Activated CD4-positive, alpha-beta T cell treated with anti-CD3 and anti-CD28 coated beads, Interleukin-2, amount 10 ng/mL, durations not matched to agents 7 days and 5 days (primary cell): ENCODE measurements around the gene CHST13. TPM values are rescaled to one million over a fixed set of nuclear protein-coding genes. Genes with fewer than 3 reads are reported as not detected.
A peak's percentile ranks its signal among the peaks of the same experiment; 100 is the strongest.

Experiments used
- CTCF ChIA-PET: fragments of 350-600 bp; sonication (Branson Sonifier 250); formaldehyde crosslinking; loops from one replicate; lab custom pipeline; 2021; ENCODE audit warnings: antibody characterized with exemption; lab: Charles Lee
- POLR2A ChIA-PET: fragments of 350-600 bp; sonication (Branson Sonifier 250); formaldehyde crosslinking; loops from one replicate; lab custom pipeline; 2021; ENCODE audit warnings: antibody characterized with exemption; lab: Charles Lee
- DNase-seq: peaks from one replicate; pipeline ENCODE4 v3.0.0-alpha.2; 2020
- H3K27ac Mint-ChIP-seq: one replicate; pipeline ENCODE4 v1.8.0; 2021; ENCODE audit warnings: mild to moderate bottlenecking, moderate library complexity, mixed read lengths
- H3K27me3 Mint-ChIP-seq: one replicate; pipeline ENCODE4 v1.8.0; 2021; ENCODE audit warnings: mixed read lengths
- H3K36me3 Mint-ChIP-seq: one replicate; pipeline ENCODE4 v1.8.0; 2021; ENCODE audit warnings: low read depth, mixed read lengths
- H3K4me1 Mint-ChIP-seq: one replicate; pipeline ENCODE4 v1.8.0; 2021; ENCODE audit warnings: mixed read lengths
- H3K4me3 Mint-ChIP-seq: one replicate; pipeline ENCODE4 v1.8.0; 2021; ENCODE audit warnings: mild to moderate bottlenecking, moderate library complexity, mixed read lengths
- H3K9me3 Mint-ChIP-seq: one replicate; pipeline ENCODE4 v1.8.0; 2021; ENCODE audit warnings: mixed read lengths
- total RNA-seq, 2 experiments: library from RNA; stranded (reverse); gene quantifications; one replicate each; pipeline ENCODE4 v1.2.3, GENCODE V29; 2021

The CHST13 gene
- total RNA-seq, 2 experiments from 2014 or later: not detected

GRCh38 chr3:126493051-126493450 is 30.9 kb upstream of the CHST13 start:
- no peaks in the 10 kb centered on the region for H3K36me3 Mint-ChIP-seq
- H3K4me3 Mint-ChIP-seq: no peak overlapping the region
- no peaks in the 10 kb centered on the region for H3K9me3 Mint-ChIP-seq
- H3K27ac Mint-ChIP-seq: no peak overlapping the region
- DNase-seq: no peak
- H3K4me1 Mint-ChIP-seq: peaks cover 12% of the 10 kb centered on the region
- H3K27me3 Mint-ChIP-seq: no peaks in the 10 kb centered on the region
- ChIA-PET POLR2A (no interaction called here), CTCF (interaction anchor here (0.5 to 1.2 kb wide), 2 partner anchors 17 to 360 kb away, joined by 3 to 5 read pairs; no protein-coding TSS in a partner anchor)

- POLR2A ChIA-PET: no interaction called here
- Mint-ChIP-seq H3K27ac (no peak overlapping the region), H3K9me3 (no peaks in the 10 kb centered on the region), H3K4me3 (no peak overlapping the region), H3K4me1 (peaks cover 13% of the 10 kb centered on the region), H3K36me3 (no peaks in the 10 kb centered on the region), H3K27me3 (no peaks in the 10 kb centered on the region)
- CTCF ChIA-PET: interaction anchor here (0.8 to 1.2 kb wide), 2 partner anchors 9 to 17 kb away, joined by 3 read pairs; no protein-coding TSS in a partner anchor
- DNase-seq: no peak
Observed at GRCh38 chr3:126493739-126494138, 30.2 kb upstream of the CHST13 start.

GRCh38 chr3:126494204-126494969 is 29.6 kb upstream of the CHST13 start:
- peaks cover 17% of the 10 kb centered on the region for H3K4me1 Mint-ChIP-seq
- no peaks in the 10 kb centered on the region for H3K36me3 Mint-ChIP-seq
- CTCF ChIA-PET: interaction anchor here (0.8 kb wide), 1 partner anchor 10 kb away, joined by 3 read pairs; no protein-coding TSS in a partner anchor
- no peak for DNase-seq
- no peak overlapping the region for H3K4me3 Mint-ChIP-seq
- H3K9me3 Mint-ChIP-seq: no peaks in the 10 kb centered on the region
- no peak overlapping the region for H3K27ac Mint-ChIP-seq
- H3K27me3 Mint-ChIP-seq: no peaks in the 10 kb centered on the region
- POLR2A ChIA-PET: no interaction called here

- Mint-ChIP-seq H3K4me3 (no peak overlapping the region), H3K27ac (no peak overlapping the region), H3K36me3 (no peaks in the 10 kb centered on the region), H3K27me3 (no peaks in the 10 kb centered on the region), H3K4me1 (peaks cover 17% of the 10 kb centered on the region), H3K9me3 (no peaks in the 10 kb centered on the region)
- ChIA-PET POLR2A (no interaction called here), CTCF (no interaction called here)
- no peak for DNase-seq
Observed at GRCh38 chr3:126494970-126495230, 29.1 kb upstream of the CHST13 start.

- H3K36me3 Mint-ChIP-seq: no peaks in the 10 kb centered on the region
- H3K27me3 Mint-ChIP-seq: no peaks in the 10 kb centered on the region
- H3K27ac Mint-ChIP-seq: no peak overlapping the region
- H3K9me3 Mint-ChIP-seq: no peaks in the 10 kb centered on the region
- H3K4me3 Mint-ChIP-seq: no peak overlapping the region
- no peak for DNase-seq
- H3K4me1 Mint-ChIP-seq: peaks cover 17% of the 10 kb centered on the region
- CTCF ChIA-PET: interaction anchor here (1.4 kb wide), 1 partner anchor 15 kb away, joined by 3 read pairs; no protein-coding TSS in a partner anchor
- POLR2A ChIA-PET: no interaction called here
Observed at GRCh38 chr3:126495786-126496185, 28.2 kb upstream of the CHST13 start.

GRCh38 chr3:126496894-126497850 is 26.8 kb upstream of the CHST13 start:
- POLR2A ChIA-PET: no interaction called here
- Mint-ChIP-seq H3K9me3 (no peaks in the 10 kb centered on the region), H3K4me3 (no peak overlapping the region), H3K4me1 (peaks cover 17% of the 10 kb centered on the region), H3K36me3 (no peaks in the 10 kb centered on the region), H3K27me3 (no peaks in the 10 kb centered on the region), H3K27ac (peak overlapping the region; percentile 68)
- no peak for DNase-seq
- CTCF ChIA-PET: interaction anchor here (0.8 kb wide), 1 partner anchor 14 kb away, joined by 3 read pairs; no protein-coding TSS in a partner anchor

- no peak overlapping the region for H3K27ac Mint-ChIP-seq
- no peaks in the 10 kb centered on the region for H3K9me3 Mint-ChIP-seq
- DNase-seq: no peak
- peaks cover 17% of the 10 kb centered on the region for H3K4me1 Mint-ChIP-seq
- H3K4me3 Mint-ChIP-seq: no peak overlapping the region
- ChIA-PET CTCF (no interaction called here), POLR2A (no interaction called here)
- H3K36me3 Mint-ChIP-seq: no peaks in the 10 kb centered on the region
- H3K27me3 Mint-ChIP-seq: no peaks in the 10 kb centered on the region
Observed at GRCh38 chr3:126497956-126498355, 26.0 kb upstream of the CHST13 start.

- Mint-ChIP-seq H3K9me3 (no peaks in the 10 kb centered on the region), H3K4me1 (peaks cover 15% of the 10 kb centered on the region), H3K27ac (peak overlapping the region; percentile 63), H3K27me3 (no peaks in the 10 kb centered on the region), H3K4me3 (no peak overlapping the region), H3K36me3 (no peaks in the 10 kb centered on the region)
- DNase-seq: no peak
- ChIA-PET CTCF (no interaction called here), POLR2A (no interaction called here)
Observed at GRCh38 chr3:126498461-126498860, 25.5 kb upstream of the CHST13 start.

- Mint-ChIP-seq H3K4me1 (peaks cover 14% of the 10 kb centered on the region), H3K36me3 (no peaks in the 10 kb centered on the region), H3K27me3 (no peaks in the 10 kb centered on the region), H3K27ac (peak overlapping the region; percentile 63), H3K9me3 (no peaks in the 10 kb centered on the region), H3K4me3 (no peak overlapping the region)
- CTCF ChIA-PET: no interaction called here
- no peak for DNase-seq
- POLR2A ChIA-PET: no interaction called here
Observed at GRCh38 chr3:126498929-126499328, 25.0 kb upstream of the CHST13 start.

- ChIA-PET CTCF (no interaction called here), POLR2A (no interaction called here)
- H3K4me1 Mint-ChIP-seq: peaks cover 11% of the 10 kb centered on the region
- no peaks in the 10 kb centered on the region for H3K36me3 Mint-ChIP-seq
- H3K4me3 Mint-ChIP-seq: no peak overlapping the region
- no peaks in the 10 kb centered on the region for H3K9me3 Mint-ChIP-seq
- H3K27me3 Mint-ChIP-seq: no peaks in the 10 kb centered on the region
- H3K27ac Mint-ChIP-seq: no peak overlapping the region
- no peak for DNase-seq
Observed at GRCh38 chr3:126499401-126499800, 24.6 kb upstream of the CHST13 start.

- H3K9me3 Mint-ChIP-seq: no peaks in the 10 kb centered on the region
- H3K4me3 Mint-ChIP-seq: no peak overlapping the region
- H3K4me1 Mint-ChIP-seq: peaks cover 10% of the 10 kb centered on the region
- H3K27me3 Mint-ChIP-seq: no peaks in the 10 kb centered on the region
- no peak for DNase-seq
- H3K27ac Mint-ChIP-seq: no peak overlapping the region
- POLR2A ChIA-PET: no interaction called here
- CTCF ChIA-PET: no interaction called here
- no peaks in the 10 kb centered on the region for H3K36me3 Mint-ChIP-seq
Observed at GRCh38 chr3:126500016-126500415, 23.9 kb upstream of the CHST13 start.

- Mint-ChIP-seq H3K4me1 (peaks cover 10% of the 10 kb centered on the region), H3K27me3 (no peaks in the 10 kb centered on the region), H3K4me3 (no peak overlapping the region), H3K9me3 (no peaks in the 10 kb centered on the region), H3K27ac (no peak overlapping the region), H3K36me3 (no peaks in the 10 kb centered on the region)
- DNase-seq: no peak
- ChIA-PET CTCF (no interaction called here), POLR2A (no interaction called here)
Observed at GRCh38 chr3:126501054-126501453, 22.9 kb upstream of the CHST13 start.

GRCh38 chr3:126501736-126502135 is 22.2 kb upstream of the CHST13 start:
- ChIA-PET POLR2A (no interaction called here), CTCF (no interaction called here)
- no peaks in the 10 kb centered on the region for H3K36me3 Mint-ChIP-seq
- H3K9me3 Mint-ChIP-seq: no peaks in the 10 kb centered on the region
- H3K27ac Mint-ChIP-seq: no peak overlapping the region
- H3K27me3 Mint-ChIP-seq: no peaks in the 10 kb centered on the region
- no peak overlapping the region for H3K4me3 Mint-ChIP-seq
- H3K4me1 Mint-ChIP-seq: peaks cover 10% of the 10 kb centered on the region
- DNase-seq: no peak
